ENCODE data around the gene SFT2D2. TPM values are rescaled to one million over a fixed set of nuclear protein-coding genes. Genes with fewer than 3 reads are reported as not detected.

SFT2D2 gene
- total RNA-seq, 6 experiments from 2014 or later: 54.7 to 62.2 (median 57.8) TPM

- Mint-ChIP-seq H3K4me3 (no peak overlapping the region), H3K36me3 (ENCODE audit: low read depth) (peaks cover 6% of the 10 kb centered on the region), H3K27ac (no peak overlapping the region), H3K4me1 (ENCODE audit: low read depth) (peaks cover 28% of the 10 kb centered on the region), H3K9me3 (peaks cover 6% of the 10 kb centered on the region; the same call in 1 of the 2 replicates), H3K27me3 (ENCODE audit: insufficient read depth) (peaks cover 2% of the 10 kb centered on the region; the same call in 1 of the 2 replicates)
- DNase-seq: no peak
- TF ChIP-seq CTCF (IDR thresholded peaks at IDR 0.05): no peak
These were observed 56.0 kb downstream of the SFT2D2 start for GRCh38 chr1:168281603-168282325.

GRCh38 chr1:168285521-168285790, 59.7 kb downstream of the SFT2D2 start:
- no peak for DNase-seq
- Mint-ChIP-seq H3K27ac (no peak overlapping the region), H3K4me1 (ENCODE audit: low read depth) (peaks cover 41% of the 10 kb centered on the region), H3K9me3 (no peaks in the 10 kb centered on the region), H3K36me3 (ENCODE audit: low read depth) (no peaks in the 10 kb centered on the region), H3K27me3 (ENCODE audit: insufficient read depth) (peaks cover 1% of the 10 kb centered on the region; the same call in 1 of the 2 replicates), H3K4me3 (no peak overlapping the region)
- no peak for TF ChIP-seq CTCF (IDR thresholded peaks at IDR 0.05)

DNA sequence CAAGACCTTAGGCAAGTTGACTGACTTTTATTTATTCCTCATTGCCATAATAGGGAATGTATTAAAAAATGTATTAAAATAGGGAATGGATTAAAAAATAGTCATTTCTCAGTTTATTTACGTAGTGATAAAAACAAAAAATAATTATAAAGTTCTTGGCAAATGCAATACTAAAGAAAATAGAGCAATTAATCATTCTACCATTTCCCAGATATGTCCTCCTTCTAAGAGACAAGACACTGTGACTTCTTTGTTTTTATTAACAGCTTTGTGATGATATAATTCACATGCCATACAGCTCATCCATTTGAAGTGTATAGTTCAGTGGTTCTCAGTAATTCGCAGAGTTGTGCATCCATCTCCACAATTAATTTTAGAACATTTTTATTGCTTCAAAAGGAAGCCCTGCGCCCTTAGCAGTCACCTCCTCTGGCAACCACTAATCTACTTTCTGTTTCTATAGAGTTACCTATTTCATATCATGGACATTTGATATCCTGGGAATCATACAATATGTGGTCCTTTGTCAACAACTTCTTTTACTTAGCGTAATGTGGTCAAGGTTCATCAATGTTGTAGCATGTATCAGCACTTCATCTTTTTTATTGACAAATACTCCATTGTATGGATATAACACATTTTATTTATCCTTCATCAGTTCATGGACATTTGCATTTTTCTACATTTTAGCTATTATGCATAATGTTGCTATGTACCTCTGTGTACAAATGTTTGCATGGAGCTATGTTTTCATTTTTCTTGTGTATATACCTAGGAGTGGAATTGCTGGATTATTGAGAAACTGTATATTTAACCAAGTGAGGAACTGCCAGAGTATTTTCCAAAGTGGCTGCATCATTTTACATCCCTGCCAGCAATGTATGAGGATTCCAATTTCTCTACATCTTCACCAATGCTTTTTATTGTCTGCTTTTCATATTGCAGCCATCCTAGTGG, 60.4 kb downstream of the SFT2D2 start:
- no peaks in the 10 kb centered on the region for H3K36me3 Mint-ChIP-seq (ENCODE audit: low read depth)
- H3K27me3 Mint-ChIP-seq (ENCODE audit: insufficient read depth): peaks cover 1% of the 10 kb centered on the region; the same call in 1 of the 2 replicates
- no peak overlapping the region for H3K4me3 Mint-ChIP-seq
- peaks cover 41% of the 10 kb centered on the region for H3K4me1 Mint-ChIP-seq (ENCODE audit: low read depth)
- H3K27ac Mint-ChIP-seq: no peak overlapping the region
- no peak; the same call in none of the 2 replicates for TF ChIP-seq CTCF (IDR thresholded peaks at IDR 0.05)
- DNase-seq: no peak
- H3K9me3 Mint-ChIP-seq: no peaks in the 10 kb centered on the region

DNA sequence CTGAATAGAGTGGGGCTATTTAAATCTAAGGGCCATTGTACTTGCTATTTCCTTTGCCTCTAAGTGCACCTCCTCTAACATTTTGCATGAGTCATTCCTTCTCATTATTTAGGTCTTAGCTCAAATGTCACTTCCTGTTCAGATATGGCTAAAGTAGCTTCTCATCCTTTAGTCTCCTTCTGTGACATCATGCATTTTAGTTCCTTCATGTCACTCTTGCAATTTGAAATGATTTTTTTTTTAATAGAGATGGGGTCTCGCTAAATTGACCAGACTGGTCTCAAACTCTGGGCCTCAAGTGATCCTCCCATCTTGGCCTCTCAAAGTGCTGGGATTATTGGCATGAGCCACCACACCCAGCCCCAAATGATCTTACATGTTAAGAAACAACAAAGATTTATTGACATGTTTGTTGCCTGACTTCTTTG, 61.4 kb downstream of the SFT2D2 start:
- H3K9me3 Mint-ChIP-seq: no peaks in the 10 kb centered on the region
- TF ChIP-seq CTCF (IDR thresholded peaks at IDR 0.05): no peak
- peak; percentile 57 for DNase-seq
- peak overlapping the region; percentile 13; the same call in 1 of the 2 replicates for H3K27ac Mint-ChIP-seq
- no peak overlapping the region for H3K4me3 Mint-ChIP-seq
- H3K27me3 Mint-ChIP-seq (ENCODE audit: insufficient read depth): peaks cover 1% of the 10 kb centered on the region; the same call in 1 of the 2 replicates
- H3K36me3 Mint-ChIP-seq (ENCODE audit: low read depth): no peaks in the 10 kb centered on the region
- peaks cover 41% of the 10 kb centered on the region for H3K4me1 Mint-ChIP-seq (ENCODE audit: low read depth)

DNA sequence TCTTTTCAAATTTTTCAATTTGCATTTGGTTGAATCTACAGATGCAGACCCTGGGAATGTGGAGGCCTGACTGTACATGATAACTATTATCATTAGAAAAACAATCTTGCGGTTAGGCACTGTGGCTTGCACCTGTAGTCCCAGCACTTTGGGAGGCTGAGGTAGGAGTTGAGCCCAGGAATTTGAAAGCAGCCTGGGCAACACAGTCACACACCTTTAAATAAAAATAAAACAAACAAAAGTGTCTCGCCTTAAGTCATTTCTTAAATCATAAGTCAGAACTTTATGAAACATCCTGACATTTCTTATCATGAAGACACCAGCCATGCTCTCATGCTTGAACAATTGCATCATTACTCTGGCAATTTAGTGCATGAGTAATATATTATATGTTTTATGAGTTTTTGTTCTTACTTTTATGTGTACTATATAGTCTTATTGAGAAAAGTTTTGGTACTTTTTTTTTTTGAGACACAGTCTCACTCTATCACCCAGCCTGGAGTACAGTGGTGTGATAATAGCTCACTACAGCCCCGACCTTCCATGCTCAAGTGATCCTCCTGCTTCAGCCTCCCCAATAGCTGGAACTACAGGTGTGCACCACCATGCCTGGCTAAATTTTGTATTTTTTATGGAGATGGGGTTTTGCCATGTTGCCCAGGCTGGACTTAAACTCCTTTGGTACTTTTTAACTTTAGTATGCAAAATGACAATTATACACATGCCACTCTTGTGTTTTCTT, 62.7 kb downstream of the SFT2D2 start:
- no peaks in the 10 kb centered on the region for H3K9me3 Mint-ChIP-seq
- no peak overlapping the region for H3K4me3 Mint-ChIP-seq
- peak; percentile 22 for DNase-seq
- TF ChIP-seq CTCF (IDR thresholded peaks at IDR 0.05): no peak
- H3K27me3 Mint-ChIP-seq (ENCODE audit: insufficient read depth): peaks cover 1% of the 10 kb centered on the region; the same call in 1 of the 2 replicates
- no peaks in the 10 kb centered on the region for H3K36me3 Mint-ChIP-seq (ENCODE audit: low read depth)
- H3K27ac Mint-ChIP-seq: no peak overlapping the region
- H3K4me1 Mint-ChIP-seq (ENCODE audit: low read depth): peaks cover 41% of the 10 kb centered on the region

All from HFFc6 (cell line).